Subcutaneous preadipocyte (primary cell): ENCODE data around the gene PRKAB1. TPM values are rescaled to one million over a fixed set of nuclear protein-coding genes. Genes with fewer than 3 reads are reported as not detected.

Experiments used
- small RNA-seq: library from RNA; depleted of rRNA; stranded (forward); fragments of <200 nt; gene quantifications from one replicate; pipeline ENCODE3, GENCODE V24; 2012
- total RNA-seq: library from RNA; depleted of rRNA; stranded (reverse); fragments of >200 nt; gene quantifications from 2 replicates; pipeline ENCODE4 v1.2.3, GENCODE V29; 2012

Gene PRKAB1, protein sequence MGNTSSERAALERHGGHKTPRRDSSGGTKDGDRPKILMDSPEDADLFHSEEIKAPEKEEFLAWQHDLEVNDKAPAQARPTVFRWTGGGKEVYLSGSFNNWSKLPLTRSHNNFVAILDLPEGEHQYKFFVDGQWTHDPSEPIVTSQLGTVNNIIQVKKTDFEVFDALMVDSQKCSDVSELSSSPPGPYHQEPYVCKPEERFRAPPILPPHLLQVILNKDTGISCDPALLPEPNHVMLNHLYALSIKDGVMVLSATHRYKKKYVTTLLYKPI
- 10.3 and 13.5 TPM in 2 replicates for total RNA-seq

DNA sequence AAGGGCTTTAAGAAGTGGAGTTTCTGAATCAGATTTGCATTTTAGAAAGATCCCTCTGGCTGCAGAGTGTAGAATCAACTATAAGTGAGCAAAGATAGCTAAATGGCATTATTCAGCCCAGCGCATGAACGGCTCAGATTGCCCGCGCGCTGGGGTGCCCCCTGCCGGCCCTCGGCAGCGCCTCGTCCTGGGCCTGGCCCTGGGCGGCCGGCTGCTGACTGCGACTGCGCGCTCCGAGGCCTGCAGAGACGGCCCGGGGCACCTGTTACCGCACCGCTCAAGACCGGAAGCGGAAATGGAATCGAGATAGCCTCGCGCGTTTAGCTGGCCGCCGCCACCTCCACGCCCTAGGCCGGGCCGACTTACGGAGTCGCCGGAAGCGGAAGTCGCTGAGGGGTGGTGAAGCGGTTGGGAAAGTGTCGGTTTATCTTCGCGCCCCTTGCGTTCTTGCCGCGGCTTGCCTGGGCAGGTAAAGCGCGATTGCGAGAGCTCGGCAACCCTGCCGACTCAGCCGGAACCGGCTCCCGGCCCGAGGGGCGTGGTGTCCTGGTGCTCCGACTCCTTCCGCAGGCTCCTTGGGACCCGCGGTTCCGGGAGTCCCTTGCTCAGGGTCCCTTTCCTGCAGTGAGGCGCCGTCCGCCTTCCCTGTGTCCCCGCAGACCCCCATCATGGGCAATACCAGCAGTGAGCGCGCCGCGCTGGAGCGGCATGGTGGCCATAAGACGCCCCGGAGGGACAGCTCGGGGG is at the start of gene PRKAB1:
PRKAB1 (plus strand) TSS at position 557 of the 747 bp plus-strand sequence; CDS start at position 669, 112 bp downstream.

Small RNAs within 50 kb of the gene (small RNA-seq; reads per million reads assigned to genes)
- gene RN7SKP197: not detected

Other genes with a start within 250 kb of the PRKAB1 start
- 4.5 and 4.8 TPM in 2 replicates for gene TMEM233, start 74.4 kb upstream of the PRKAB1 start, total RNA-seq
- 29.0 and 56.9 TPM in 2 replicates for gene CIT, start 209.2 kb downstream of the PRKAB1 start, total RNA-seq